Upper lobe of left lung (tissue), 6 donors: Measurements from ENCODE around the gene GALR3. TPM values are rescaled to one million over a fixed set of nuclear protein-coding genes. Genes with fewer than 3 reads are reported as not detected.

ENCODE experiments used
- ATAC-seq, 2 donors: fragments of 200-7000 bp; cut with Tn5 transposase; one replicate each; pipeline ENCODE4 v1.9.1; 2022; ENCODE audit warnings: mild to moderate bottlenecking in 2 of 2, moderate library complexity in 2 of 2; ENCODE audit not compliant: low FRiP score in 2 of 2
- DNase-seq, 2 donors: peaks; one replicate each; pipeline ENCODE4 v3.0.0-alpha.2; 2019 to 2020
- H3K27ac ChIP-seq, 4 donors: fragments of 200-600 bp; sonication (generic); one replicate each; pipeline ENCODE4 v1.5.1; 2016 to 2019
- H3K27me3 ChIP-seq, 4 donors: fragments of 200-600 bp; sonication (generic); one replicate each; pipeline ENCODE4 v1.5.1; 2017 to 2019
- H3K36me3 ChIP-seq, 4 donors: fragments of 200-600 bp; sonication (generic); one replicate each; pipeline ENCODE4 v1.5.1; 2016 to 2019
- H3K4me1 ChIP-seq, 4 donors: fragments of 200-600 bp; sonication (generic); one replicate each; pipeline ENCODE4 v1.5.1; 2018 to 2019
- H3K4me3 ChIP-seq, 4 donors: fragments of 200-600 bp; sonication (generic); one replicate each; pipeline ENCODE4 v1.5.1; 2017 to 2019; ENCODE audit warnings: mild to moderate bottlenecking in 2 of 4, moderate library complexity in 1 of 4
- H3K9me3 ChIP-seq, 4 donors: fragments of 200-600 bp; sonication (generic); one replicate each; pipeline ENCODE4 v1.5.1; 2018 to 2019
- CTCF ChIP-seq, 6 experiments: fragments of 450-650 bp in 4 of 6; fragments of 200-600 bp in 2 of 6; sonication (generic) in 2 of 6; IDR thresholded peaks; one replicate each; pipeline ENCODE4 v1.5.1; 2016 to 2019; ENCODE audit warnings: antibody characterized with exemption in 6 of 6
- EP300 ChIP-seq, 4 donors: sonication (generic); formaldehyde crosslinking; IDR thresholded peaks; one replicate each; pipeline ENCODE4 v1.5.1; 2017; ENCODE audit warnings: antibody characterized with exemption in 4 of 4, control low read depth in 2 of 4
- POLR2A ChIP-seq, 4 donors: fragments of 450-650 bp; IDR thresholded peaks; one replicate each; pipeline ENCODE4 v1.5.1; 2016 to 2017; ENCODE audit warnings: antibody characterized with exemption in 4 of 4, mild to moderate bottlenecking in 2 of 4
- POLR2AphosphoS5 ChIP-seq, 2 donors: sonication (generic); formaldehyde crosslinking; IDR thresholded peaks; one replicate each; pipeline ENCODE4 v1.5.1; 2017; ENCODE audit warnings: antibody characterized with exemption in 2 of 2
- WGBS, 2 donors: methylation state at CpG; one replicate each; pipeline ENCODE4 v1.1.5; 2017 to 2018; 5-methylcytosine and 5-hydroxymethylcytosine counted together
- total RNA-seq, 6 donors: library from RNA; depleted of rRNA in 4 of 6; stranded (reverse); fragments of >200 nt in 4 of 6; gene quantifications; one replicate each; pipeline versions ENCODE4 v1.1.0 to v1.2.1, GENCODE V29; 2016 to 2021
- donor health status: DM: no; HTN: no; CAD: no; lungs with moderate emphysema.
- donor health status: DM: no; HTN: yes; CAD: no; lungs with severe emphysema.

GALR3 gene
- total RNA-seq, 6 donors from 2014 or later = not detected

GRCh38 chr22:37807410-37808293 lies 15.5 kb upstream of the GALR3 start, which contains the start of gene GCAT:
GCAT (plus strand) TSS chr22:37807934; CDS start chr22:37807968, 34 bp downstream.
- peak; percentile 55 to 76 for TF ChIP-seq POLR2AphosphoS5 (IDR thresholded peaks at IDR 0.05)
- TF ChIP-seq EP300 (IDR thresholded peaks at IDR 0.05) = no peak
- TF ChIP-seq POLR2A (IDR thresholded peaks at IDR 0.05) = peak in 3 of 4 donors; percentile 14 to 70 (median 39)
- peak in 1 of 6 experiments; percentile 13 for TF ChIP-seq CTCF (IDR thresholded peaks at IDR 0.05)
- H3K4me1 ChIP-seq = peaks cover 35 to 60% (median 42%) of the 10 kb centered on the region in 4 donors
- DNase-seq (peak; percentile 96 to 99), ATAC-seq (peak; percentile 94 to 96)
- H3K9me3 ChIP-seq = no peaks in the 10 kb centered on the region
- peak within 1 kb of the TSS; percentile 39 to 95 (median 90) for H3K27ac ChIP-seq
- 1 to 3% methylated on average over 14 to 45 of the region's 73 CpGs for WGBS, 2 donors
- peak within 1 kb of the TSS; percentile 51 to 66 (median 57) for H3K4me3 ChIP-seq
- no peaks in the 10 kb centered on the region for H3K36me3 ChIP-seq
- H3K27me3 ChIP-seq = no peaks in the 10 kb centered on the region

- 11 to 13% methylated on average over 8 of the region's 8 CpGs for WGBS, 2 donors
- no peak for DNase-seq
Observed at GRCh38 chr22:37808294-37808657, 14.9 kb upstream of the GALR3 start.

GRCh38 chr22:37809672-37810333 lies 13.4 kb upstream of the GALR3 start:
- no peak for ATAC-seq

More at GRCh38 chr22:37808294-37808657, 14.9 kb upstream of the GALR3 start:
- H3K36me3 ChIP-seq = no peaks in the 10 kb centered on the region
- no peak for TF ChIP-seq CTCF (IDR thresholded peaks at IDR 0.05)
- TF ChIP-seq POLR2AphosphoS5 (IDR thresholded peaks at IDR 0.05) = no peak
- TF ChIP-seq EP300 (IDR thresholded peaks at IDR 0.05) = no peak
- TF ChIP-seq POLR2A (IDR thresholded peaks at IDR 0.05) = no peak
- no peak for ATAC-seq
- peak overlapping the region in 3 of 4 donors; percentile 60 to 73 (median 65) for H3K27ac ChIP-seq
- peak overlapping the region; percentile 51 to 66 (median 57) for H3K4me3 ChIP-seq
- no peaks in the 10 kb centered on the region for H3K9me3 ChIP-seq
- peaks cover 30 to 54% (median 36%) of the 10 kb centered on the region in 4 donors for H3K4me1 ChIP-seq
- H3K27me3 ChIP-seq = no peaks in the 10 kb centered on the region

GRCh38 chr22:37811867-37812266 lies 11.3 kb upstream of the GALR3 start:
- no peak for TF ChIP-seq POLR2A (IDR thresholded peaks at IDR 0.05)
- TF ChIP-seq CTCF (IDR thresholded peaks at IDR 0.05) = no peak
- TF ChIP-seq EP300 (IDR thresholded peaks at IDR 0.05) = no peak
- no peak for TF ChIP-seq POLR2AphosphoS5 (IDR thresholded peaks at IDR 0.05)
- Histone ChIP-seq H3K9me3 (no peaks in the 10 kb centered on the region), H3K4me3 (no peak overlapping the region), H3K4me1 (peaks cover 9 to 19% (median 15%) of the 10 kb centered on the region in 4 donors), H3K27me3 (no peaks in the 10 kb centered on the region), H3K27ac (no peak overlapping the region), H3K36me3 (no peaks in the 10 kb centered on the region)
- WGBS, 2 donors = 97 to 98% methylated on average over 2 of the region's 2 CpGs
- DNase-seq = no peak
- ATAC-seq = no peak

More at GRCh38 chr22:37809672-37810333, 13.4 kb upstream of the GALR3 start:
- Histone ChIP-seq H3K27me3 (no peaks in the 10 kb centered on the region), H3K4me3 (no peak overlapping the region), H3K9me3 (no peaks in the 10 kb centered on the region), H3K27ac (no peak overlapping the region), H3K36me3 (no peaks in the 10 kb centered on the region), H3K4me1 (peaks cover 22 to 38% (median 29%) of the 10 kb centered on the region in 4 donors)
- 94 to 96% methylated on average over 5 of the region's 5 CpGs for WGBS, 2 donors
- TF ChIP-seq CTCF (IDR thresholded peaks at IDR 0.05) = no peak
- TF ChIP-seq POLR2AphosphoS5 (IDR thresholded peaks at IDR 0.05) = no peak
- TF ChIP-seq EP300 (IDR thresholded peaks at IDR 0.05) = no peak
- no peak for TF ChIP-seq POLR2A (IDR thresholded peaks at IDR 0.05)
- no peak for DNase-seq
